ENCODE measurements around the gene HMGN1. TPM values are rescaled to one million over a fixed set of nuclear protein-coding genes. Genes with fewer than 3 reads are reported as not detected.

Gene HMGN1
- total RNA-seq, 1 donor from 2014 or later = 596 TPM

- Mint-ChIP-seq H3K9me3 (ENCODE audit: low read depth) (no peaks in the 10 kb centered on the region), H3K27ac (peak overlapping the region; percentile 2), H3K27me3 (no peaks in the 10 kb centered on the region), H3K4me1 (ENCODE audit: low read depth) (peaks cover 8% of the 10 kb centered on the region), H3K4me3 (ENCODE audit: low read depth) (no peak overlapping the region), H3K36me3 (ENCODE audit: insufficient read depth) (peaks cover 24% of the 10 kb centered on the region)
- DNase-seq (ENCODE audit: low spot score, unreplicated experiment) = no peak
- TF ChIP-seq, protein P1, sequence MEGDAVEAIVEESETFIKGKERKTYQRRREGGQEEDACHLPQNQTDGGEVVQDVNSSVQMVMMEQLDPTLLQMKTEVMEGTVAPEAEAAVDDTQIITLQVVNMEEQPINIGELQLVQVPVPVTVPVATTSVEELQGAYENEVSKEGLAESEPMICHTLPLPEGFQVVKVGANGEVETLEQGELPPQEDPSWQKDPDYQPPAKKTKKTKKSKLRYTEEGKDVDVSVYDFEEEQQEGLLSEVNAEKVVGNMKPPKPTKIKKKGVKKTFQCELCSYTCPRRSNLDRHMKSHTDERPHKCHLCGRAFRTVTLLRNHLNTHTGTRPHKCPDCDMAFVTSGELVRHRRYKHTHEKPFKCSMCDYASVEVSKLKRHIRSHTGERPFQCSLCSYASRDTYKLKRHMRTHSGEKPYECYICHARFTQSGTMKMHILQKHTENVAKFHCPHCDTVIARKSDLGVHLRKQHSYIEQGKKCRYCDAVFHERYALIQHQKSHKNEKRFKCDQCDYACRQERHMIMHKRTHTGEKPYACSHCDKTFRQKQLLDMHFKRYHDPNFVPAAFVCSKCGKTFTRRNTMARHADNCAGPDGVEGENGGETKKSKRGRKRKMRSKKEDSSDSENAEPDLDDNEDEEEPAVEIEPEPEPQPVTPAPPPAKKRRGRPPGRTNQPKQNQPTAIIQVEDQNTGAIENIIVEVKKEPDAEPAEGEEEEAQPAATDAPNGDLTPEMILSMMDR (IDR thresholded peaks at IDR 0.05; ENCODE audit: unreplicated experiment) = no peak
Observed at GRCh38 chr21:39339231-39339630, 9.7 kb downstream of the HMGN1 start.

DNA sequence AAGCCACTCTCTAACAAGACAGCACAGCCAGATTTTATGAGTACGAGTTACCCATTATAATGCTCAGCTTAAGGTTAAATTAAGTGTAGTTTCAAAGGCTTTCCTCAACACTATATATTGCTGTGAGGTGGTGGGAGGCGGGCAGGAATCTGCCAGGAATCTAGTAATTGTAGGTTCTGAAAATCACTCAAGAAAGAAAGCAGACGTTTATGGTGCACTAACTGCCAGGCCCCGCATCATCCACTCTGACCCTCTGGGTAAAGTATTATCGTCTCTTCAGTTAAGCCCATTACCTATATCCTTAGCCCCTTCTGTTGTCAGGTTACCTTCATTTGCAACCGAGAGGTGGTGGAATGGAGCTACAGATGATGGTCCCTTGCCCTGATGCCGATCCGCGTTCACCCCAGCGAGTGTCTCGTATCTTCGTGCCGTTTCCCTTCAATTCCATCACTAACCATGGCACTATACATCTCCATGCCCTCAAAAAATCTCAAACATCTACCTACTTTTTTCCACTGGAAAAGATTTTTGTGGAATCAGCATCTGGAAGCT is 12.4 kb downstream of the HMGN1 start:
- TF ChIP-seq, protein P1 (IDR thresholded peaks at IDR 0.05; ENCODE audit: unreplicated experiment) = no peak
- H3K4me1 Mint-ChIP-seq (ENCODE audit: low read depth) = peaks cover 7% of the 10 kb centered on the region
- DNase-seq (ENCODE audit: low spot score, unreplicated experiment) = no peak
- peaks cover 5% of the 10 kb centered on the region for H3K36me3 Mint-ChIP-seq (ENCODE audit: insufficient read depth)
- H3K27me3 Mint-ChIP-seq = peaks cover 4% of the 10 kb centered on the region
- no peak overlapping the region for H3K27ac Mint-ChIP-seq
- no peak overlapping the region for H3K4me3 Mint-ChIP-seq (ENCODE audit: low read depth)
- H3K9me3 Mint-ChIP-seq (ENCODE audit: low read depth) = no peaks in the 10 kb centered on the region

- TF ChIP-seq, protein P1 (IDR thresholded peaks at IDR 0.05; ENCODE audit: unreplicated experiment) = no peak
- DNase-seq (ENCODE audit: low spot score, unreplicated experiment) = no peak
- H3K27ac Mint-ChIP-seq = no peak overlapping the region
- H3K36me3 Mint-ChIP-seq (ENCODE audit: insufficient read depth) = no peaks in the 10 kb centered on the region
- no peak overlapping the region for H3K4me3 Mint-ChIP-seq (ENCODE audit: low read depth)
- no peaks in the 10 kb centered on the region for H3K9me3 Mint-ChIP-seq (ENCODE audit: low read depth)
- H3K4me1 Mint-ChIP-seq (ENCODE audit: low read depth) = peaks cover 6% of the 10 kb centered on the region
- H3K27me3 Mint-ChIP-seq = peaks cover 4% of the 10 kb centered on the region
Observed at GRCh38 chr21:39334611-39335010, 14.3 kb downstream of the HMGN1 start.

- Mint-ChIP-seq H3K9me3 (ENCODE audit: low read depth) (no peaks in the 10 kb centered on the region), H3K4me3 (ENCODE audit: low read depth) (no peak overlapping the region), H3K4me1 (ENCODE audit: low read depth) (peaks cover 6% of the 10 kb centered on the region), H3K36me3 (ENCODE audit: insufficient read depth) (no peaks in the 10 kb centered on the region), H3K27ac (no peak overlapping the region), H3K27me3 (peaks cover 4% of the 10 kb centered on the region)
- TF ChIP-seq, protein P1 (IDR thresholded peaks at IDR 0.05; ENCODE audit: unreplicated experiment) = no peak
- DNase-seq (ENCODE audit: low spot score, unreplicated experiment) = no peak
Observed at GRCh38 chr21:39332175-39332574, 16.7 kb downstream of the HMGN1 start.

- Mint-ChIP-seq H3K4me3 (ENCODE audit: low read depth) (no peak overlapping the region), H3K9me3 (ENCODE audit: low read depth) (no peaks in the 10 kb centered on the region), H3K27me3 (peaks cover 4% of the 10 kb centered on the region), H3K27ac (no peak overlapping the region), H3K36me3 (ENCODE audit: insufficient read depth) (no peaks in the 10 kb centered on the region), H3K4me1 (ENCODE audit: low read depth) (peaks cover 6% of the 10 kb centered on the region)
- TF ChIP-seq, protein P1 (IDR thresholded peaks at IDR 0.05; ENCODE audit: unreplicated experiment) = no peak
- no peak for DNase-seq (ENCODE audit: low spot score, unreplicated experiment)
Observed at GRCh38 chr21:39330001-39330400, 18.9 kb downstream of the HMGN1 start.

Measured in progenitor cell of endocrine pancreas (in vitro differentiated cells).